Measurements from ENCODE around the gene RIPOR3. TPM values are rescaled to one million over a fixed set of nuclear protein-coding genes. Genes with fewer than 3 reads are reported as not detected.

The RIPOR3 gene
- total and polyA plus RNA-seq, 9 of the 15 experiments (the other 6 are each of a cell fraction or from before 2014, with no cell fraction given) = 3.3 to 62.7 (median 21.4) TPM

DNA sequence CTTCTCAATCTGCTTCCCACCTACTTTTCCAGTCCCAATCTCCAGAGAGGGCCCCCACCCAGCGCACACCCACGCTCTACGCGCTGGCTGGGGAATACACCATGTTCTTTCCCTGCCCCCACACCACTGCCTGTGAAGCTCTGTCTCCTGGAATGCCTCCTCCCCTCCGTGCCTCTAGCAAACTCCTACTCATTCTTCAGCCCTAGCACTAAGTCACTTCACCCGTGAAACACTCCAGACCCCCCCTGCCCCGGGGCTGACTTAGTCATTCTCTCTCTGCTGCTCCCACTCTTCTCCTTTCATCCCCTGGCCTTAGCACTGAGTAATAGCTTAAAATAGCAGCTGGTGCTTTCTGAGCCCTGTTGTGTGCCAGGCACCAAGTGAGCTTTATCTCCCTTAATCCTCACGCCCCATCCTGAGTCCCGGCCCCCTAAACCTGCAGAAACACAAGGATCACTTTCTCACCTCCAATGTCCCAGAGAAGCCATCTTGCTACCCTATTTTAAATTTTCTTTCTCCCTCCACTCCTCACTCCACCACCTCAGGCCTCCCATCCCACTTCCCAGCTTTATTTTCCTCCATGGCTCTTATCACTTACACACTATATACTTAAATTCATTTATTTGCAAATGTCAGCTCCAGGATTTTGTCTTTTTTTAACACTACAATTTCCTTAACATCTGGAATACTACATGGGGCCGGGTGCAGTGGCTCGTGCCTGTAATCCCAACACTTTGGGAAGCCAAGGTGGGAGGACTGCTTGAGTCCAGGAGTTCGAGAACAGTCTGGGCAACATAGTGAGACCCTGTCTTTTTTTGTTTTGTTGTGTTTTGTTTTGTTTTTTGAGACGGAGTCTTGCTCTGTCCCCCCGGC lies 33.7 kb upstream of the RIPOR3 start (continued):
- TF ChIP-seq, protein P1, sequence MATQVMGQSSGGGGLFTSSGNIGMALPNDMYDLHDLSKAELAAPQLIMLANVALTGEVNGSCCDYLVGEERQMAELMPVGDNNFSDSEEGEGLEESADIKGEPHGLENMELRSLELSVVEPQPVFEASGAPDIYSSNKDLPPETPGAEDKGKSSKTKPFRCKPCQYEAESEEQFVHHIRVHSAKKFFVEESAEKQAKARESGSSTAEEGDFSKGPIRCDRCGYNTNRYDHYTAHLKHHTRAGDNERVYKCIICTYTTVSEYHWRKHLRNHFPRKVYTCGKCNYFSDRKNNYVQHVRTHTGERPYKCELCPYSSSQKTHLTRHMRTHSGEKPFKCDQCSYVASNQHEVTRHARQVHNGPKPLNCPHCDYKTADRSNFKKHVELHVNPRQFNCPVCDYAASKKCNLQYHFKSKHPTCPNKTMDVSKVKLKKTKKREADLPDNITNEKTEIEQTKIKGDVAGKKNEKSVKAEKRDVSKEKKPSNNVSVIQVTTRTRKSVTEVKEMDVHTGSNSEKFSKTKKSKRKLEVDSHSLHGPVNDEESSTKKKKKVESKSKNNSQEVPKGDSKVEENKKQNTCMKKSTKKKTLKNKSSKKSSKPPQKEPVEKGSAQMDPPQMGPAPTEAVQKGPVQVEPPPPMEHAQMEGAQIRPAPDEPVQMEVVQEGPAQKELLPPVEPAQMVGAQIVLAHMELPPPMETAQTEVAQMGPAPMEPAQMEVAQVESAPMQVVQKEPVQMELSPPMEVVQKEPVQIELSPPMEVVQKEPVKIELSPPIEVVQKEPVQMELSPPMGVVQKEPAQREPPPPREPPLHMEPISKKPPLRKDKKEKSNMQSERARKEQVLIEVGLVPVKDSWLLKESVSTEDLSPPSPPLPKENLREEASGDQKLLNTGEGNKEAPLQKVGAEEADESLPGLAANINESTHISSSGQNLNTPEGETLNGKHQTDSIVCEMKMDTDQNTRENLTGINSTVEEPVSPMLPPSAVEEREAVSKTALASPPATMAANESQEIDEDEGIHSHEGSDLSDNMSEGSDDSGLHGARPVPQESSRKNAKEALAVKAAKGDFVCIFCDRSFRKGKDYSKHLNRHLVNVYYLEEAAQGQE (IDR thresholded peaks at IDR 0.05; ENCODE audit: borderline replicate concordance) = no peak
- TF ChIP-seq, protein P1 (CRISPR knock-in tag; IDR thresholded peaks at IDR 0.05; ENCODE audit: low read depth) = no peak
- TF ChIP-seq ETS2 (tag; IDR thresholded peaks at IDR 0.05; ENCODE audit: borderline replicate concordance, poor library complexity, severe bottlenecking) = no peak
- TF ChIP-seq TARDBP (IDR thresholded peaks at IDR 0.05) = no peak
- peak; percentile 74 for TF ChIP-seq TAF9B (IDR thresholded peaks at IDR 0.05; ENCODE audit: partially characterized antibody)
- peak; percentile 89 for TF ChIP-seq SMARCA4 (IDR thresholded peaks at IDR 0.05)
- no peak for TF ChIP-seq SRSF7 (optimal IDR thresholded peaks at IDR 0.05; ENCODE audit: low read depth, low read length)
- TF ChIP-seq STAG1 (CRISPR knock-in tag; IDR thresholded peaks at IDR 0.05; ENCODE audit: borderline replicate concordance) = no peak
- peak; percentile 10; the same call in 1 of the 2 replicates for TF ChIP-seq PHF8 (IDR thresholded peaks at IDR 0.05; ENCODE audit: borderline replicate concordance, low read length)
- TF ChIP-seq RB1 (IDR thresholded peaks at IDR 0.05; ENCODE audit: low read depth) = no peak
- no peak for TF ChIP-seq TBL1XR1 (IDR thresholded peaks at IDR 0.05; ENCODE audit: low read length in 2 of 2)
- TF ChIP-seq, protein P2, sequence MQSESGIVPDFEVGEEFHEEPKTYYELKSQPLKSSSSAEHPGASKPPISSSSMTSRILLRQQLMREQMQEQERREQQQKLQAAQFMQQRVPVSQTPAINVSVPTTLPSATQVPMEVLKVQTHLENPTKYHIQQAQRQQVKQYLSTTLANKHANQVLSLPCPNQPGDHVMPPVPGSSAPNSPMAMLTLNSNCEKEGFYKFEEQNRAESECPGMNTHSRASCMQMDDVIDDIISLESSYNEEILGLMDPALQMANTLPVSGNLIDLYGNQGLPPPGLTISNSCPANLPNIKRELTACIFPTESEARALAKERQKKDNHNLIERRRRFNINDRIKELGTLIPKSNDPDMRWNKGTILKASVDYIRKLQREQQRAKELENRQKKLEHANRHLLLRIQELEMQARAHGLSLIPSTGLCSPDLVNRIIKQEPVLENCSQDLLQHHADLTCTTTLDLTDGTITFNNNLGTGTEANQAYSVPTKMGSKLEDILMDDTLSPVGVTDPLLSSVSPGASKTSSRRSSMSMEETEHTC (IDR thresholded peaks at IDR 0.05) = no peak
- TF ChIP-seq ZNF778 (CRISPR knock-in tag; IDR thresholded peaks at IDR 0.05) = no peak
- TF ChIP-seq RBM22 (IDR thresholded peaks at IDR 0.05; ENCODE audit: low read depth, low read length, poor library complexity, severe bottlenecking) = no peak
- peak; percentile 23; the same call in 1 of the 2 replicates for TF ChIP-seq NCOA1 (IDR thresholded peaks at IDR 0.05; ENCODE audit: low read depth)
- peak; percentile 87 for TF ChIP-seq FOSL1 (tag; conservative IDR thresholded peaks at IDR 0.05)
- TF ChIP-seq, protein P3, sequence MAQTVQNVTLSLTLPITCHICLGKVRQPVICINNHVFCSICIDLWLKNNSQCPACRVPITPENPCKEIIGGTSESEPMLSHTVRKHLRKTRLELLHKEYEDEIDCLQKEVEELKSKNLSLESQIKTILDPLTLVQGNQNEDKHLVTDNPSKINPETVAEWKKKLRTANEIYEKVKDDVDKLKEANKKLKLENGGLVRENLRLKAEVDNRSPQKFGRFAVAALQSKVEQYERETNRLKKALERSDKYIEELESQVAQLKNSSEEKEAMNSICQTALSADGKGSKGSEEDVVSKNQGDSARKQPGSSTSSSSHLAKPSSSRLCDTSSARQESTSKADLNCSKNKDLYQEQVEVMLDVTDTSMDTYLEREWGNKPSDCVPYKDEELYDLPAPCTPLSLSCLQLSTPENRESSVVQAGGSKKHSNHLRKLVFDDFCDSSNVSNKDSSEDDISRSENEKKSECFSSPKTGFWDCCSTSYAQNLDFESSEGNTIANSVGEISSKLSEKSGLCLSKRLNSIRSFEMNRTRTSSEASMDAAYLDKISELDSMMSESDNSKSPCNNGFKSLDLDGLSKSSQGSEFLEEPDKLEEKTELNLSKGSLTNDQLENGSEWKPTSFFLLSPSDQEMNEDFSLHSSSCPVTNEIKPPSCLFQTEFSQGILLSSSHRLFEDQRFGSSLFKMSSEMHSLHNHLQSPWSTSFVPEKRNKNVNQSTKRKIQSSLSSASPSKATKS (CRISPR knock-in tag; IDR thresholded peaks at IDR 0.05) = no peak

All from K562 (cell line).